DOHH2 (cell line): ENCODE measurements around the gene ITGBL1.

Source experiments
- H3F3A ChIP-seq: fragments of 200-600 bp; sonication (generic), shearing (Covaris generic); 2 replicates; pipeline ENCODE4 v1.6.0; 2016; ENCODE audit warnings: antibody characterized with exemption, mild to moderate bottlenecking; ENCODE audit not compliant: control insufficient read depth, insufficient read depth
- H3K27ac ChIP-seq: fragments of 200-600 bp; sonication (generic); 2 replicates; pipeline ENCODE4 v1.5.1; 2014; ENCODE audit warnings: low read depth, mild to moderate bottlenecking, low read length, moderate library complexity
- H3K27me3 ChIP-seq: fragments of 200-600 bp; sonication (generic); 2 replicates; pipeline ENCODE4 v1.6.1; 2014; ENCODE audit warnings: mild to moderate bottlenecking, low read length, mixed read lengths; ENCODE audit not compliant: control insufficient read depth
- H3K36me3 ChIP-seq: fragments of 200-600 bp; sonication (generic); 2 replicates; pipeline ENCODE4 v1.6.1; 2014; ENCODE audit warnings: mild to moderate bottlenecking, low read length, moderate library complexity, mixed read lengths; ENCODE audit not compliant: control insufficient read depth
- H3K4me1 ChIP-seq: fragments of 200-600 bp; sonication (generic); 2 replicates; pipeline ENCODE4 v1.6.1; 2014; ENCODE audit warnings: mild to moderate bottlenecking, low read length, mixed read lengths; ENCODE audit not compliant: control insufficient read depth
- H3K4me2 ChIP-seq: fragments of 200-600 bp; sonication (generic); 2 replicates; pipeline ENCODE4 v1.6.0; 2014; ENCODE audit warnings: mild to moderate bottlenecking, low read length, moderate library complexity
- H3K4me3 ChIP-seq: fragments of 200-600 bp; sonication (generic); 2 replicates; pipeline ENCODE4 v1.5.1; 2014; ENCODE audit warnings: mild to moderate bottlenecking, low read length, mixed read lengths
- H3K79me2 ChIP-seq: fragments of 200-600 bp; sonication (generic); 2 replicates; pipeline ENCODE4 v1.6.1; 2014; ENCODE audit warnings: mild to moderate bottlenecking, low read length, mixed read lengths; ENCODE audit not compliant: control insufficient read depth
- H3K9me2 ChIP-seq: fragments of 200-600 bp; sonication (generic); replicated peaks from 2 replicates; pipeline ENCODE4 v1.6.1; 2014; ENCODE audit warnings: mild to moderate bottlenecking, low read length, mixed read lengths; ENCODE audit not compliant: control insufficient read depth
- H3K9me3 ChIP-seq: fragments of 200-600 bp; sonication (generic); 2 replicates; pipeline ENCODE4 v1.6.1; 2014; ENCODE audit warnings: antibody characterized with exemption, low read length, mixed read lengths; ENCODE audit not compliant: control insufficient read depth, insufficient read depth
- H4K20me1 ChIP-seq: fragments of 200-600 bp; sonication (generic); 2 replicates; pipeline ENCODE4 v1.6.0; 2014; ENCODE audit warnings: low read depth, mild to moderate bottlenecking, antibody characterized with exemption, low read length, moderate library complexity; ENCODE audit not compliant: control insufficient read depth, insufficient read depth
- CTCF ChIP-seq: fragments of 200-600 bp; sonication (generic); IDR thresholded peaks from one replicate; pipeline ENCODE4 v1.5.1; 2014; ENCODE audit warnings: antibody characterized with exemption, mild to moderate bottlenecking, low read depth, low read length; ENCODE audit not compliant: poor library complexity, severe bottlenecking
- EZH2phosphoT487 ChIP-seq: fragments of 200-600 bp; sonication (generic); IDR thresholded peaks from 2 replicates; pipeline ENCODE4 v1.6.1; 2017; ENCODE audit warnings: borderline replicate concordance, mild to moderate bottlenecking, antibody characterized with exemption, low read length, moderate library complexity, mixed read lengths

ITGBL1 gene

GRCh38 chr13:101698400-101698799, 245.9 kb downstream of the ITGBL1 start:
- no peak overlapping the region for H3K4me2 ChIP-seq
- no peaks in the 10 kb centered on the region for H3K9me2 ChIP-seq
- no peaks in the 10 kb centered on the region for H3K36me3 ChIP-seq
- H3K4me1 ChIP-seq: no peaks in the 10 kb centered on the region
- no peaks in the 10 kb centered on the region for H3K79me2 ChIP-seq
- no peak overlapping the region for H3K27ac ChIP-seq
- TF ChIP-seq EZH2phosphoT487 (no peak), CTCF (no peak)
- H3K27me3 ChIP-seq: no peaks in the 10 kb centered on the region
- no peaks in the 10 kb centered on the region for H3K9me3 ChIP-seq
- no peak overlapping the region for H3K4me3 ChIP-seq
- H3F3A ChIP-seq: no peaks in the 10 kb centered on the region
- H4K20me1 ChIP-seq: no peaks in the 10 kb centered on the region

DNA sequence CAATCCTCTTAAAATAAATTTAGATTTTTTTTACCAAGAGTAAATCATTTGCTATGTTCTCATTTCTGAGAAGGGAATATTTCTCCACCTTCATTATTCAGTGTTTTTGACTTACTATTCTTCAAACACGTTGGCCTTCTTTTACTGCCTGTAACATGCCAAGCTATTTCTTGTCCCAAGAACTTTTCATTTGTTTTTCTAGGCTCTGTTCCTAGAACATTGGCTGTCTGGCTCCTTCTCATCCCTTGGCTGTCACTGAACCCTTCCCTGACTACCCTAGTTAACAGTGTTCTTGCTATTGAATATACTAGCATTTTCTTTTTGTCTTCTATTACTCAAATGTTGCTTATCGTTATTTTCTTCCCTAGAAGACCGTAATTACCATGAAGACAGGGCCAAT, 248.1 kb downstream of the ITGBL1 start:
- Histone ChIP-seq H3K9me2 (no peaks in the 10 kb centered on the region), H3F3A (no peaks in the 10 kb centered on the region), H3K4me3 (no peak overlapping the region), H3K36me3 (no peaks in the 10 kb centered on the region), H3K79me2 (no peaks in the 10 kb centered on the region), H4K20me1 (no peaks in the 10 kb centered on the region), H3K4me2 (no peak overlapping the region), H3K9me3 (no peaks in the 10 kb centered on the region), H3K4me1 (no peaks in the 10 kb centered on the region), H3K27me3 (no peaks in the 10 kb centered on the region), H3K27ac (no peak overlapping the region)
- TF ChIP-seq EZH2phosphoT487: no peak
- no peak for TF ChIP-seq CTCF

- Histone ChIP-seq H3K4me2 (no peak overlapping the region), H3K9me2 (no peaks in the 10 kb centered on the region), H3F3A (no peaks in the 10 kb centered on the region), H3K4me1 (no peaks in the 10 kb centered on the region), H4K20me1 (no peaks in the 10 kb centered on the region), H3K79me2 (no peaks in the 10 kb centered on the region), H3K27ac (no peak overlapping the region), H3K9me3 (no peaks in the 10 kb centered on the region), H3K4me3 (no peak overlapping the region), H3K27me3 (no peaks in the 10 kb centered on the region), H3K36me3 (no peaks in the 10 kb centered on the region)
- TF ChIP-seq EZH2phosphoT487: no peak
- TF ChIP-seq CTCF: no peak
Measured at GRCh38 chr13:101703081-101703480, 250.6 kb downstream of the ITGBL1 start.

- H3F3A ChIP-seq: no peaks in the 10 kb centered on the region
- H3K9me2 ChIP-seq: no peaks in the 10 kb centered on the region
- TF ChIP-seq EZH2phosphoT487 (no peak), CTCF (no peak)
- no peak overlapping the region for H3K27ac ChIP-seq
- H3K4me2 ChIP-seq: no peak overlapping the region
- no peak overlapping the region for H3K4me3 ChIP-seq
- H3K9me3 ChIP-seq: no peaks in the 10 kb centered on the region
- H3K79me2 ChIP-seq: no peaks in the 10 kb centered on the region
- no peaks in the 10 kb centered on the region for H4K20me1 ChIP-seq
- H3K27me3 ChIP-seq: no peaks in the 10 kb centered on the region
- no peaks in the 10 kb centered on the region for H3K36me3 ChIP-seq
- H3K4me1 ChIP-seq: no peaks in the 10 kb centered on the region
Measured at GRCh38 chr13:101703838-101704237, 251.4 kb downstream of the ITGBL1 start.
